Endothelial cell of hepatic sinusoid (primary cell): ENCODE results near the gene TNIP2.

ENCODE experiments used
- in situ Hi-C: cut with HindIII; loops from 2 replicates; pipeline ENCODE4 v1.10.0; 2017; ENCODE audit warnings: low sequenced_read_pairs

The TNIP2 gene

GRCh38 chr4:2725380-2725779 is 30.8 kb downstream of the TNIP2 start:
- in situ Hi-C loops, result no loop called here

- in situ Hi-C loops, result no loop called here
Measured at GRCh38 chr4:2723751-2724150, 32.4 kb downstream of the TNIP2 start.

GRCh38 chr4:2722033-2722432 is 34.1 kb downstream of the TNIP2 start:
- in situ Hi-C loops, result no loop called here

- in situ Hi-C loops, result no loop called here
Measured at GRCh38 chr4:2721586-2721985, 34.5 kb downstream of the TNIP2 start.

GRCh38 chr4:2716236-2716635 is 39.9 kb downstream of the TNIP2 start:
- in situ Hi-C loops, result no loop called here

GRCh38 chr4:2715426-2715825 is 40.7 kb downstream of the TNIP2 start:
- in situ Hi-C loops, result no loop called here

- in situ Hi-C loops, result no loop called here
Measured at GRCh38 chr4:2714918-2715317, 41.2 kb downstream of the TNIP2 start.

- in situ Hi-C loops, result no loop called here
Measured at GRCh38 chr4:2714061-2714770, 41.9 kb downstream of the TNIP2 start.

- in situ Hi-C loops, result no loop called here
Measured at GRCh38 chr4:2713337-2713736, 42.8 kb downstream of the TNIP2 start.

- in situ Hi-C loops, result no loop called here
Measured at GRCh38 chr4:2712261-2712842, 43.8 kb downstream of the TNIP2 start.

GRCh38 chr4:2702770-2703169 is 53.4 kb downstream of the TNIP2 start:
- in situ Hi-C loops, result no loop called here

- in situ Hi-C loops, result no loop called here
Measured at GRCh38 chr4:2702361-2702760, 53.8 kb downstream of the TNIP2 start.

GRCh38 chr4:2700031-2700430 is 56.1 kb downstream of the TNIP2 start:
- in situ Hi-C loops, result no loop called here

- in situ Hi-C loops, result no loop called here
Measured at GRCh38 chr4:2699534-2699933, 56.6 kb downstream of the TNIP2 start.

- in situ Hi-C loops, result no loop called here
Measured at GRCh38 chr4:2698951-2699505, 57.1 kb downstream of the TNIP2 start.

- in situ Hi-C loops, result no loop called here
Measured at GRCh38 chr4:2698504-2698903, 57.6 kb downstream of the TNIP2 start.

- in situ Hi-C loops, result no loop called here
Measured at GRCh38 chr4:2697995-2698414, 58.1 kb downstream of the TNIP2 start.

GRCh38 chr4:2696423-2696822 is 59.7 kb downstream of the TNIP2 start:
- in situ Hi-C loops, result no loop called here

- in situ Hi-C loops, result no loop called here
Measured at GRCh38 chr4:2695346-2696060, 60.6 kb downstream of the TNIP2 start.

- in situ Hi-C loops, result no loop called here
Measured at GRCh38 chr4:2694691-2695090, 61.4 kb downstream of the TNIP2 start.

- in situ Hi-C loops, result no loop called here
Measured at GRCh38 chr4:2691952-2692435, 64.1 kb downstream of the TNIP2 start.
